ENCODE results near the gene CXCL6. TPM values are rescaled to one million over a fixed set of nuclear protein-coding genes. Genes with fewer than 3 reads are reported as not detected.

Gene CXCL6
- total RNA-seq, 1 experiment from 2014 or later = not detected

DNA sequence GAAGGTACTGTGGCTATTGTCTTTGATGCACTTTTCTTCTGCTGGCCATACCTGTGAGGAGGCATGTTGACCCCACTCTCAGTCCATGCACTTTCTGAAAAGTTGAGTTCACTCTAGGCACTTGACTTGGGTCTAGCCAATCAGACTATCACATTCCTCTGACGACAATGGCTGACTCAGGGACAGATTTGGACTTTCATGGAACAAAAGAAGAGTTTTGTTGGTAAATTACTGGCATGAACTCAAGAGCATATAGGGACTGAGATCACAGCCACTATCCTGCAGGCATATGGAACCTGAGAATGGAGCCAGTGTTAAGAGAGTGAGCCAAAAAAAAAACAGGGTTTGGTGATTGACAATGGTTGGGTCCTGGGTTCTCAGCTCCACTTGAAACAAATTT, 24.6 kb upstream of the CXCL6 start:
- Histone ChIP-seq H3K9ac (ENCODE audit: low read length) (no peak overlapping the region), H3K9me2 (ENCODE audit: insufficient read depth) (peaks cover 5% of the 10 kb centered on the region), H3K27ac (ENCODE audit: low read depth, low read length) (no peak overlapping the region), H3K36me3 (ENCODE audit: control insufficient read depth in 1 of 2, insufficient read depth in 2 of 2, low read length in 2 of 2) (no peaks in the 10 kb centered on the region), H3K4me2 (ENCODE audit: low read length) (no peak overlapping the region), H4K20me1 (ENCODE audit: insufficient read depth) (no peaks in the 10 kb centered on the region), H2AFZ (ENCODE audit: low read depth, low read length, poor library complexity, severe bottlenecking) (no peak overlapping the region), H3K4me1 (ENCODE audit: control insufficient read depth in 1 of 2, insufficient read depth in 2 of 2, low read length in 2 of 2) (no peaks in the 10 kb centered on the region), H3K4me3 (replicated peaks in 1 of 2; ENCODE audit: low read depth in 1 of 2, low read length in 2 of 2) (no peak overlapping the region), H3K9me3 (ENCODE audit: control insufficient read depth in 1 of 2, insufficient read depth in 1 of 2, low read depth in 1 of 2, low read length in 2 of 2) (no peaks in the 10 kb centered on the region), H3K79me2 (ENCODE audit: insufficient read depth, low read length) (no peaks in the 10 kb centered on the region), H3K27me3 (ENCODE audit: insufficient read depth, low read length) (no peaks in the 10 kb centered on the region)
- TF ChIP-seq POLR2A (IDR thresholded peaks at IDR 0.05; ENCODE audit: borderline replicate concordance, extremely low read depth, insufficient read depth, insufficient read length) (no peak), YY1 (IDR thresholded peaks at IDR 0.05; ENCODE audit: extremely low read depth, insufficient replicate concordance, low read depth, low read length) (no peak), FOSL1 (IDR thresholded peaks at IDR 0.05; ENCODE audit: low read depth) (no peak), TCF7L2 (IDR thresholded peaks at IDR 0.05; ENCODE audit: borderline replicate concordance, extremely low read depth, insufficient read depth, insufficient read length) (no peak), ZNF274 (IDR thresholded peaks at IDR 0.05; ENCODE audit: low read depth, low read length) (no peak), ZFX (IDR thresholded peaks at IDR 0.05) (no peak), CBX3 (IDR thresholded peaks at IDR 0.05; ENCODE audit: low read depth) (no peak), POLR2AphosphoS5 (IDR thresholded peaks at IDR 0.05; ENCODE audit: low read depth, low read length) (no peak)
- TF ChIP-seq, protein P1, sequence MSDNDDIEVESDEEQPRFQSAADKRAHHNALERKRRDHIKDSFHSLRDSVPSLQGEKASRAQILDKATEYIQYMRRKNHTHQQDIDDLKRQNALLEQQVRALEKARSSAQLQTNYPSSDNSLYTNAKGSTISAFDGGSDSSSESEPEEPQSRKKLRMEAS (IDR thresholded peaks at IDR 0.05) = no peak
- TF ChIP-seq, protein P2, sequence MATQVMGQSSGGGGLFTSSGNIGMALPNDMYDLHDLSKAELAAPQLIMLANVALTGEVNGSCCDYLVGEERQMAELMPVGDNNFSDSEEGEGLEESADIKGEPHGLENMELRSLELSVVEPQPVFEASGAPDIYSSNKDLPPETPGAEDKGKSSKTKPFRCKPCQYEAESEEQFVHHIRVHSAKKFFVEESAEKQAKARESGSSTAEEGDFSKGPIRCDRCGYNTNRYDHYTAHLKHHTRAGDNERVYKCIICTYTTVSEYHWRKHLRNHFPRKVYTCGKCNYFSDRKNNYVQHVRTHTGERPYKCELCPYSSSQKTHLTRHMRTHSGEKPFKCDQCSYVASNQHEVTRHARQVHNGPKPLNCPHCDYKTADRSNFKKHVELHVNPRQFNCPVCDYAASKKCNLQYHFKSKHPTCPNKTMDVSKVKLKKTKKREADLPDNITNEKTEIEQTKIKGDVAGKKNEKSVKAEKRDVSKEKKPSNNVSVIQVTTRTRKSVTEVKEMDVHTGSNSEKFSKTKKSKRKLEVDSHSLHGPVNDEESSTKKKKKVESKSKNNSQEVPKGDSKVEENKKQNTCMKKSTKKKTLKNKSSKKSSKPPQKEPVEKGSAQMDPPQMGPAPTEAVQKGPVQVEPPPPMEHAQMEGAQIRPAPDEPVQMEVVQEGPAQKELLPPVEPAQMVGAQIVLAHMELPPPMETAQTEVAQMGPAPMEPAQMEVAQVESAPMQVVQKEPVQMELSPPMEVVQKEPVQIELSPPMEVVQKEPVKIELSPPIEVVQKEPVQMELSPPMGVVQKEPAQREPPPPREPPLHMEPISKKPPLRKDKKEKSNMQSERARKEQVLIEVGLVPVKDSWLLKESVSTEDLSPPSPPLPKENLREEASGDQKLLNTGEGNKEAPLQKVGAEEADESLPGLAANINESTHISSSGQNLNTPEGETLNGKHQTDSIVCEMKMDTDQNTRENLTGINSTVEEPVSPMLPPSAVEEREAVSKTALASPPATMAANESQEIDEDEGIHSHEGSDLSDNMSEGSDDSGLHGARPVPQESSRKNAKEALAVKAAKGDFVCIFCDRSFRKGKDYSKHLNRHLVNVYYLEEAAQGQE (IDR thresholded peaks at IDR 0.05; ENCODE audit: low read depth) = no peak
- TF ChIP-seq, protein P3, sequence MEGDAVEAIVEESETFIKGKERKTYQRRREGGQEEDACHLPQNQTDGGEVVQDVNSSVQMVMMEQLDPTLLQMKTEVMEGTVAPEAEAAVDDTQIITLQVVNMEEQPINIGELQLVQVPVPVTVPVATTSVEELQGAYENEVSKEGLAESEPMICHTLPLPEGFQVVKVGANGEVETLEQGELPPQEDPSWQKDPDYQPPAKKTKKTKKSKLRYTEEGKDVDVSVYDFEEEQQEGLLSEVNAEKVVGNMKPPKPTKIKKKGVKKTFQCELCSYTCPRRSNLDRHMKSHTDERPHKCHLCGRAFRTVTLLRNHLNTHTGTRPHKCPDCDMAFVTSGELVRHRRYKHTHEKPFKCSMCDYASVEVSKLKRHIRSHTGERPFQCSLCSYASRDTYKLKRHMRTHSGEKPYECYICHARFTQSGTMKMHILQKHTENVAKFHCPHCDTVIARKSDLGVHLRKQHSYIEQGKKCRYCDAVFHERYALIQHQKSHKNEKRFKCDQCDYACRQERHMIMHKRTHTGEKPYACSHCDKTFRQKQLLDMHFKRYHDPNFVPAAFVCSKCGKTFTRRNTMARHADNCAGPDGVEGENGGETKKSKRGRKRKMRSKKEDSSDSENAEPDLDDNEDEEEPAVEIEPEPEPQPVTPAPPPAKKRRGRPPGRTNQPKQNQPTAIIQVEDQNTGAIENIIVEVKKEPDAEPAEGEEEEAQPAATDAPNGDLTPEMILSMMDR (IDR thresholded peaks at IDR 0.05 in 2 of 3, conservative IDR thresholded peaks at IDR 0.05 in 1 of 3; ENCODE audit: borderline replicate concordance in 1 of 3, insufficient read depth in 1 of 3, low read depth in 2 of 3, low read length in 2 of 3) = no peak
- ATAC-seq (no peak), DNase-seq (ENCODE audit: low read depth, low spot score) (no peak)
- intact Hi-C loops (cut with micrococcal nuclease) = no loop called here
- RAD21 ChIA-PET (ENCODE audit: low non-redundant PET in 1 of 2, low total read pairs in 2 of 2, uncharacterized antibody in 2 of 2, unreplicated experiment in 2 of 2) = interaction anchor here in 1 of 2 experiments (0.6 kb wide), 1 partner anchor 13 kb away, joined by 7 read pairs; no protein-coding TSS in a partner anchor
- POLR2A ChIA-PET = no interaction called here
- BruUV-seq (replicated peaks) = no TSS peak
- CTCF ChIA-PET = no interaction called here

Measured in HCT116 (cell line).